ENCODE results near the gene MAD2L2.

Gene MAD2L2

GRCh38 chr1:11654939-11655808, 25.8 kb downstream of the MAD2L2 start:
- no peak for DNase-seq
- H3K4me3 Mint-ChIP-seq: peak overlapping the region; percentile 74
- H3K9me3 Mint-ChIP-seq: no peaks in the 10 kb centered on the region
- peaks cover 34% of the 10 kb centered on the region for H3K36me3 Mint-ChIP-seq (ENCODE audit: low read depth)
- H3K27ac Mint-ChIP-seq: peak overlapping the region; percentile 37
- H3K4me1 Mint-ChIP-seq (ENCODE audit: low read depth): peaks cover 21% of the 10 kb centered on the region
- H3K27me3 Mint-ChIP-seq: no peaks in the 10 kb centered on the region

GRCh38 chr1:11654137-11654938, 26.6 kb downstream of the MAD2L2 start, which contains the start of the genes FBXO2 and FBXO44:
Gene FBXO2, minus strand, starts transcription at chr1:11654429. Its CDS starts 89 bp downstream, at chr1:11654340.
Gene FBXO44, plus strand, starts transcription at chr1:11654877. Its CDS starts 959 bp downstream, at chr1:11655836.
- Mint-ChIP-seq H3K4me1 (ENCODE audit: low read depth) (peaks cover 26% of the 10 kb centered on the region), H3K9me3 (no peaks in the 10 kb centered on the region), H3K27me3 (peaks cover 3% of the 10 kb centered on the region), H3K4me3 (peak within 1 kb of the TSS; percentile 74), H3K27ac (peak within 1 kb of the TSS; percentile 37), H3K36me3 (ENCODE audit: low read depth) (peaks cover 29% of the 10 kb centered on the region)
- peak; percentile 81 for DNase-seq

DNA sequence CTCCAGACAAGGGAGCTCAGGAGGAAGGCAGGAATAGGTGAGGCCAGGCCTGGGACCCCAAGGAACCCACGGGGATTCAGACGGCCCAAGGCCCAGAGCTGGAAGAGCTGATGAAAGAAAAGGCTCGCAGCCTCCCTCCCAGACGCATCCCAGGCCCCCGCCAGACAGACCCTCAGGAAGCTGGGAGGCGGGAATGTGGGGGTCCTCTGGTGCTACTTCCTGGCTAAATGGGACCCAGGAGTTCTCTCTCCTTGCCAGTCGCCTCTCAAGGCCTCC, 27.1 kb downstream of the MAD2L2 start:
- no peak for DNase-seq
- H3K9me3 Mint-ChIP-seq: no peaks in the 10 kb centered on the region
- H3K4me1 Mint-ChIP-seq (ENCODE audit: low read depth): peaks cover 26% of the 10 kb centered on the region
- H3K27me3 Mint-ChIP-seq: peaks cover 3% of the 10 kb centered on the region
- peak overlapping the region; percentile 43 for H3K4me3 Mint-ChIP-seq
- no peak overlapping the region for H3K27ac Mint-ChIP-seq
- peaks cover 24% of the 10 kb centered on the region for H3K36me3 Mint-ChIP-seq (ENCODE audit: low read depth)

DNA sequence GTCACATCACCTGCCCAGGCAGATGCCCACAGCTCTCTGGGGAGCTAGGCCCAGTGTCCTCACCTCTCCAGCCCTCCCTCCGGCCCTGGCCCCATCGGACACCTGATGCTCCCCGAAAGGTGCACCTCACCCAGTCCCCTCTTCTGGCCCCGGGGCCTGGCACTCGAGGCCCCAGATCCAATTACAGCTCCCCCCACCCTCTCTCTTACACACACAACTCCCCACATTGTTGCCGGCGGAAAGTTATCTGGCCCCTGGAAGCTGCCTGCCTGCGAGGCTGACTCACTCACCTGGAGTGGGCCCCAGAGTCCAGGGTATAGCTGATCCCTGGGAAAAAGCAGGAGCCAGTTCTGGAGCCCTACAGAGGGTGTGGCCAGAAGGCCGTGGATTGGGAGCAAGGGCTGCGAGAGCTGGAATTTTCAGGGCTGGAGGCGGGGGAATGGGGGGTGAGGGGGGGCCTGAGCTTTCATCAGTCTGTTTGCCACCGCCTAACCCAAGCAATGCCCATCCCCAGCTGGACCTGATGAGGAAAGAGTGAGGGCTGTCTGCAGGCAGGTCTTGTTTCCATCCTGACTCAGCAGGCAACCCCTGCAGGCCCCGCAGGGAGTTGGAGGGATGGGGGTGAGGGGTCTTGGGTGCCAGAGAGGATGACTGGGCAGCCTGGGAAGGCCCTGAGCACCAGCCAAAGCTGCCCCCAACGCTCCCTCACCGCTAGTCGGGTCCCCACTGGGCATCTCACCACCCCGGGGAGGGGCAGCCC, 27.7 kb downstream of the MAD2L2 start:
- Mint-ChIP-seq H3K27me3 (peaks cover 3% of the 10 kb centered on the region), H3K36me3 (ENCODE audit: low read depth) (peaks cover 20% of the 10 kb centered on the region), H3K27ac (no peak overlapping the region), H3K9me3 (no peaks in the 10 kb centered on the region), H3K4me3 (peak overlapping the region; percentile 43), H3K4me1 (ENCODE audit: low read depth) (peaks cover 29% of the 10 kb centered on the region)
- no peak for DNase-seq

DNA sequence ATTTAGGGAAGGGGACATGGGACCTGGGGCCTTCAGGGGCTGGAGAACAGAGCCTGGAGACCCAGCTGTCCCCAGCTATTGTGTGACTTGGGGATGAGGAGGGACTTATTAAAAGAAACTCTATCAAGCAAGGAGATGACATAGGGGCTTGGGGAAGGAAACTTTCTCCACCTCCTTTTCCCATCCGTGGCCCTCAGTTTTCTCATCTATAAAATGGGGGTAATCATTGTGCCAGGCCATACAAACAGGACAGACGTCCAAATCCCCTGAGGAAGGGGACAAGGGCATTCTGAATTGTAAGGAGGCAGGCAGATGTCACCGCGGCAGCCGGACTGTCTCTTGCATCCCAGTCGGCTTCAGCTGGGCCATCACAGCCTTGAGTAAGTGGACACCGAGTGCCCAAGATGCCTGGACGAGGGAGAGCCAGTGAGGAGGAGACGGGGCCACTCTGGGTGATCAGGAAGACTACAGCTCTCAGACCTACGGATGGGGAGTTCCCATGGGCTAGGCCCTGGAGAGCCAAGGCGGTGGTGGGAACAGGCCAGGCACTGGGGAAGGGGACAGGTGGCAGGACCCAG, 28.7 kb downstream of the MAD2L2 start:
- Mint-ChIP-seq H3K9me3 (no peaks in the 10 kb centered on the region), H3K27ac (no peak overlapping the region), H3K4me1 (ENCODE audit: low read depth) (peaks cover 29% of the 10 kb centered on the region), H3K36me3 (ENCODE audit: low read depth) (peaks cover 12% of the 10 kb centered on the region), H3K27me3 (peaks cover 3% of the 10 kb centered on the region), H3K4me3 (no peak overlapping the region)
- no peak for DNase-seq

DNA sequence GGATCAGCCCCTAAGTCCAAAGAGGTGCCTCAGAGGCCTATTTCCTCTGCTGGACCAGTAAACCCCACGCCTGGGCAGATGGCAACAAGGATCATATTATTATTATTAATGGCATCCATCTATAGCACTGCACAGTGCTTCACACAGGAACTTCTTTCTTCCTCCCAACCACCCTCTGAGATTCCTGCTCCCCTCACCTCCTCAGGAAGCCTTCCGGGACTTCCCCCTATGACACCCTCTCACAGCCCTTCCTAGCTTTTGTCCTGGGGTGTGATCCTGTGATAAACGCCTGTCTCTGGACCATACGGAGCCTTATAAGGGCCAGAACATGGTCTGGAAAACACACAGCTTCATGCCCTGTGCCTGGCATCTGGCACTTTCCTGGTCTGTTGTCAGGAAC, 29.9 kb downstream of the MAD2L2 start:
- peaks cover 27% of the 10 kb centered on the region for H3K4me1 Mint-ChIP-seq (ENCODE audit: low read depth)
- no peak overlapping the region for H3K27ac Mint-ChIP-seq
- no peak for DNase-seq
- H3K27me3 Mint-ChIP-seq: peaks cover 3% of the 10 kb centered on the region
- H3K9me3 Mint-ChIP-seq: no peaks in the 10 kb centered on the region
- H3K4me3 Mint-ChIP-seq: peak overlapping the region; percentile 52
- H3K36me3 Mint-ChIP-seq (ENCODE audit: low read depth): peaks cover 3% of the 10 kb centered on the region

- Mint-ChIP-seq H3K27me3 (peaks cover 3% of the 10 kb centered on the region), H3K4me1 (ENCODE audit: low read depth) (peaks cover 21% of the 10 kb centered on the region), H3K4me3 (peak overlapping the region; percentile 52), H3K27ac (no peak overlapping the region), H3K36me3 (ENCODE audit: low read depth) (no peaks in the 10 kb centered on the region), H3K9me3 (no peaks in the 10 kb centered on the region)
- DNase-seq: peak; percentile 85
Observed at GRCh38 chr1:11650331-11650991, 30.5 kb downstream of the MAD2L2 start.

DNA sequence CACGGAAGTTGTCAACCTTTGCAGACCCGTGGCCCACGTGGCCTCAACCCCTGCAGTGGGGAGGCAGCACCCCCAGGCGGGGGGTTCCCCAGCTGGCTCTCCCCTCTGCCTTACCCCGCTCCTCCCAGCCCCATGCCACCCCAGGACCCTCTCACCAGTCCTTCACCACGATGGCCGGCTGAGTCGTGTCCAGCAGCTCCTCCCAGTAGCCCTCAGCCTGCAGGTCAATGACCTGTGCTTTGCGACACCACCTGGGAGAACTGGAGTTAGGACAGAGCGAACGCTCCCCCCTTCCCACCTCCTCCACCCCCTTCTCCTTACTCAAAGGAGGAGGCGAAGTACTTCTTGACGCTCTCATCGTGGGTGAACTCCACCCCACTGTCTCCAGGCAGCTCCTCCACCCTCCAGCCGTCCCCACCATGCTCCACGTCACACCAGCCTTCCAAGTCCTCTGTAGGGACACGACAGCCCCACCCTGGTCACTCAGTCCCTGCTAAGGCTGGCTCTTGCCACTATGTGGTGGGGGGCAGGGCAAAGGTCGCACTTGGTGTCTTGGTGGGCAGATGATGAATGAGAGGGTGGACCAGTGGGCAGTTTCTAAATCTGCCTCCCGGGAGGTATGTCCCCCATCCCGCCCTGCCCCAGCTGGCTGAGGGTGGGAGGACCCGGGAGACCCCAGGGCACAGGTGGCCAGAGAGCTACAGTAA, 31.2 kb downstream of the MAD2L2 start:
- peaks cover 18% of the 10 kb centered on the region for H3K4me1 Mint-ChIP-seq (ENCODE audit: low read depth)
- H3K27ac Mint-ChIP-seq: no peak overlapping the region
- H3K9me3 Mint-ChIP-seq: no peaks in the 10 kb centered on the region
- peaks cover 3% of the 10 kb centered on the region for H3K27me3 Mint-ChIP-seq
- H3K4me3 Mint-ChIP-seq: peak overlapping the region; percentile 43
- H3K36me3 Mint-ChIP-seq (ENCODE audit: low read depth): no peaks in the 10 kb centered on the region
- no peak for DNase-seq

- Mint-ChIP-seq H3K4me3 (no peak overlapping the region), H3K27me3 (peaks cover 3% of the 10 kb centered on the region), H3K4me1 (ENCODE audit: low read depth) (peaks cover 18% of the 10 kb centered on the region), H3K9me3 (no peaks in the 10 kb centered on the region), H3K36me3 (ENCODE audit: low read depth) (no peaks in the 10 kb centered on the region), H3K27ac (no peak overlapping the region)
- DNase-seq: no peak
Observed at GRCh38 chr1:11649237-11649623, 31.7 kb downstream of the MAD2L2 start.

- peaks cover 3% of the 10 kb centered on the region for H3K27me3 Mint-ChIP-seq
- no peak overlapping the region for H3K4me3 Mint-ChIP-seq
- DNase-seq: peak; percentile 60
- peaks cover 18% of the 10 kb centered on the region for H3K4me1 Mint-ChIP-seq (ENCODE audit: low read depth)
- no peaks in the 10 kb centered on the region for H3K36me3 Mint-ChIP-seq (ENCODE audit: low read depth)
- no peak overlapping the region for H3K27ac Mint-ChIP-seq
- no peaks in the 10 kb centered on the region for H3K9me3 Mint-ChIP-seq
Observed at GRCh38 chr1:11648732-11649158, 32.2 kb downstream of the MAD2L2 start.

- no peaks in the 10 kb centered on the region for H3K36me3 Mint-ChIP-seq (ENCODE audit: low read depth)
- no peak for DNase-seq
- H3K27me3 Mint-ChIP-seq: peaks cover 3% of the 10 kb centered on the region
- no peaks in the 10 kb centered on the region for H3K9me3 Mint-ChIP-seq
- H3K4me3 Mint-ChIP-seq: no peak overlapping the region
- H3K4me1 Mint-ChIP-seq (ENCODE audit: low read depth): peaks cover 18% of the 10 kb centered on the region
- H3K27ac Mint-ChIP-seq: no peak overlapping the region
Observed at GRCh38 chr1:11648039-11648438, 32.9 kb downstream of the MAD2L2 start.

GRCh38 chr1:11647333-11647732, 33.6 kb downstream of the MAD2L2 start:
- DNase-seq: no peak
- Mint-ChIP-seq H3K9me3 (no peaks in the 10 kb centered on the region), H3K27ac (no peak overlapping the region), H3K36me3 (ENCODE audit: low read depth) (no peaks in the 10 kb centered on the region), H3K27me3 (peaks cover 3% of the 10 kb centered on the region), H3K4me3 (no peak overlapping the region), H3K4me1 (ENCODE audit: low read depth) (peaks cover 19% of the 10 kb centered on the region)

- H3K4me3 Mint-ChIP-seq: no peak overlapping the region
- no peak overlapping the region for H3K27ac Mint-ChIP-seq
- peaks cover 18% of the 10 kb centered on the region for H3K4me1 Mint-ChIP-seq (ENCODE audit: low read depth)
- H3K9me3 Mint-ChIP-seq: no peaks in the 10 kb centered on the region
- peaks cover 3% of the 10 kb centered on the region for H3K27me3 Mint-ChIP-seq
- DNase-seq: no peak
- no peaks in the 10 kb centered on the region for H3K36me3 Mint-ChIP-seq (ENCODE audit: low read depth)
Observed at GRCh38 chr1:11646317-11646716, 34.6 kb downstream of the MAD2L2 start.
